B cell (primary cell): Measurements from ENCODE around the gene MFSD6L. TPM values are rescaled to one million over a fixed set of nuclear protein-coding genes. Genes with fewer than 3 reads are reported as not detected.

Source experiments
- ATAC-seq: fragments of 200-7000 bp; cut with Tn5 transposase; one replicate; pipeline ENCODE4 v1.10.0; 2021; ENCODE audit warnings: low read depth, mild to moderate bottlenecking, moderate number of reproducible peaks, moderate library complexity
- CTCF ChIA-PET: fragments of 350-600 bp; sonication (Branson Sonifier 250); formaldehyde crosslinking; loops from one replicate; lab custom pipeline; 2021; ENCODE audit warnings: antibody characterized with exemption, inconsistent platforms; lab: Charles Lee
- POLR2A ChIA-PET: fragments of 350-600 bp; sonication (Branson Sonifier 250); formaldehyde crosslinking; loops from one replicate; lab custom pipeline; 2021; ENCODE audit warnings: antibody characterized with exemption; lab: Charles Lee
- DNase-seq: peaks from one replicate; pipeline ENCODE4 v3.0.0; 2013
- H2AFZ ChIP-seq: 2 replicates; pipeline ENCODE4 v1.6.1; 2012; ENCODE audit warnings: mild to moderate bottlenecking, low read depth, low read length; ENCODE audit not compliant: insufficient read depth, poor library complexity, severe bottlenecking
- H3K27ac ChIP-seq, 2 donors: 1 replicate in 1 of 2; 2 replicates in 1 of 2; pipeline ENCODE4 v1.5.1; 2012 to 2013; ENCODE audit warnings: low read length in 2 of 2, mild to moderate bottlenecking in 2 of 2, moderate library complexity in 1 of 2
- H3K27me3 ChIP-seq, 4 experiments: fragments of 200-600 bp in 1 of 4; sonication (generic) in 1 of 4; replicated peaks in 1 of 4; 1 replicate in 2 of 4; 2 replicates in 2 of 4; pipeline versions ENCODE4 v1.6.1 to v1.7.0; 2013 to 2016; ENCODE audit warnings: low read length in 3 of 4, mild to moderate bottlenecking in 2 of 4, mixed read lengths in 1 of 4, moderate library complexity in 1 of 4; ENCODE audit not compliant: insufficient read depth in 4 of 4, control insufficient read depth in 3 of 4; ENCODE audit errors: control extremely low read depth in 1 of 4
- H3K36me3 ChIP-seq, 2 experiments: replicated peaks in 1 of 2; 1 replicate in 1 of 2; 2 replicates in 1 of 2; pipeline versions ENCODE4 v1.6.1 to v1.7.1; 2013; ENCODE audit warnings: low read length in 1 of 2; ENCODE audit not compliant: insufficient read depth in 2 of 2, control insufficient read depth in 1 of 2; ENCODE audit errors: control extremely low read depth in 1 of 2, extremely low read depth in 1 of 2
- H3K4me1 ChIP-seq, 2 donors: fragments of 200-600 bp in 1 of 2; sonication (generic) in 1 of 2; 1 replicate in 1 of 2; 2 replicates in 1 of 2; pipeline versions ENCODE4 v1.5.1 to v1.6.1; 2013 to 2017; ENCODE audit warnings: low read length in 2 of 2; ENCODE audit not compliant: control insufficient read depth in 2 of 2, insufficient read depth in 2 of 2
- H3K4me2 ChIP-seq: replicated peaks from 2 replicates; pipeline ENCODE3; 2012; ENCODE audit warnings: mild to moderate bottlenecking, low read depth, low read length; ENCODE audit not compliant: poor library complexity, severe bottlenecking
- H3K4me3 ChIP-seq, 5 experiments: fragments of 200-600 bp in 1 of 5; sonication (generic) in 1 of 5; 1 replicate in 3 of 5; 2 replicates in 2 of 5; pipeline versions ENCODE4 v1.5.1 to v1.7.0; 2011 to 2016; ENCODE audit warnings: low read length in 4 of 5, mild to moderate bottlenecking in 4 of 5, low read depth in 2 of 5, control low read depth in 1 of 5, moderate library complexity in 1 of 5; ENCODE audit not compliant: insufficient read depth in 1 of 5; ENCODE audit errors: control extremely low read depth in 1 of 5, extremely low read depth in 1 of 5
- H3K79me2 ChIP-seq: fragments of 200-600 bp; sonication (generic); one replicate; pipeline ENCODE4 v1.6.0; 2016; ENCODE audit warnings: low read length; ENCODE audit not compliant: control insufficient read depth, insufficient read depth
- H3K9ac ChIP-seq: fragments of 200-600 bp; sonication (generic); 2 replicates; pipeline ENCODE4 v1.6.1; 2017; ENCODE audit warnings: mild to moderate bottlenecking, low read length, moderate library complexity
- H3K9me3 ChIP-seq, 3 donors: one replicate each; pipeline versions ENCODE4 v1.6.1 to v1.7.1; 2013; ENCODE audit warnings: low read length in 2 of 3; ENCODE audit not compliant: control insufficient read depth in 2 of 3, insufficient read depth in 1 of 3; ENCODE audit errors: control extremely low read depth in 1 of 3
- H4K20me1 ChIP-seq: 2 replicates; pipeline ENCODE4 v1.6.0; 2012; ENCODE audit warnings: mild to moderate bottlenecking, low read length; ENCODE audit not compliant: insufficient read depth, control insufficient read depth, poor library complexity, severe bottlenecking
- H3K27ac Mint-ChIP-seq: one replicate; pipeline ENCODE4 v1.8.0; 2021; ENCODE audit warnings: mixed read lengths
- H3K27me3 Mint-ChIP-seq: one replicate; pipeline ENCODE4 v1.8.0; 2021; ENCODE audit warnings: mixed read lengths
- H3K4me1 Mint-ChIP-seq: one replicate; pipeline ENCODE4 v1.8.0; 2021; ENCODE audit warnings: mixed read lengths
- H3K4me3 Mint-ChIP-seq: one replicate; pipeline ENCODE4 v1.8.0; 2021; ENCODE audit warnings: mixed read lengths
- H3K9me3 Mint-ChIP-seq: one replicate; pipeline ENCODE4 v1.8.0; 2022; ENCODE audit warnings: mixed read lengths; ENCODE audit not compliant: insufficient read depth
- CTCF ChIP-seq: fragments of 200-600 bp; IDR thresholded peaks from one replicate; pipeline ENCODE4 v1.8.0; 2022; ENCODE audit warnings: antibody characterized with exemption, mild to moderate bottlenecking
- EZH2 ChIP-seq: IDR thresholded peaks from 2 replicates; pipeline ENCODE4 v1.6.1; 2012; ENCODE audit warnings: borderline replicate concordance, low read depth, mild to moderate bottlenecking, moderate library complexity, low read length; ENCODE audit not compliant: insufficient read depth, poor library complexity, severe bottlenecking
- WGBS: methylation state at CpG from one replicate; pipeline ENCODE4 v1.1.5; 2013; ENCODE audit warnings: missing lambda C conversion rate; ENCODE audit not compliant: insufficient coverage; 5-methylcytosine and 5-hydroxymethylcytosine counted together
- intact Hi-C: fragments of 100-400 bp; cut with micrococcal nuclease; formaldehyde crosslinking; loops from one replicate; pipeline ENCODE4 v1.10.0; 2022
- polyA plus RNA-seq: library from polyadenylated mRNA; depleted of rRNA; stranded (reverse); fragments of >200 nt; gene quantifications from 2 replicates; pipeline ENCODE4 v1.2.3, GENCODE V29; 2012
- total RNA-seq, 2 donors: library from RNA; stranded (reverse); fragments of 120-200 nt in 1 of 2; gene quantifications; 1 replicate in 1 of 2; 2 replicates in 1 of 2; pipeline versions ENCODE4 v1.2.3 to v1.2.4, GENCODE V29; 2013 to 2022

The MFSD6L gene
- total and polyA plus RNA-seq, 2 donors (not counting 1 experiment from before 2014, with no cell fraction given) = 0.24 to 0.37 TPM

DNA sequence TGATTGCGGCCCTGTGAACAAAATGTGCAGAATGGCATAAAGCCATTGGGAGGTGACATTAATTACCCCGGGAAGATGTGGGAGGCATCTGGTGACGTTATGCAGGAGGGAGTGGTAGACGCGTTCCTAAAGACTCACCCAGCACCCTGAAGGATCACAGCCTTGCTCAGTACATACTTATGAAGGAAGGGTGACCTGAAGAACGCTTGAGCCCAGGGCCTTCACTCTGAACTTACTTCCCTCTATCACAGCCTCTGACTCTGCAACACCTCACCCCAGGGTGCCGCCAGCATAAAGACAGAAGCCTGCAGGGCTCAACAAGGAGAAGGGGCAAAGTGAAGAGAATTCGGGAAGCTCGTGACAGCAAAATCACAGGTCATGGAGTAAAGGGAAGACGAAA is 9.4 kb downstream of the MFSD6L start:
- H3K4me1 Mint-ChIP-seq = peaks cover 10% of the 10 kb centered on the region
- Histone ChIP-seq H3K4me3 (no peak overlapping the region), H2AFZ (no peak overlapping the region), H3K27ac (no peak overlapping the region), H3K4me1 (peaks cover 6 to 8% of the 10 kb centered on the region in 2 donors), H3K36me3 (no peaks in the 10 kb centered on the region), H3K79me2 (no peaks in the 10 kb centered on the region), H3K4me2 (no peak overlapping the region), H4K20me1 (no peaks in the 10 kb centered on the region), H3K9me3 (peaks cover 0 to 7% (median 1%) of the 10 kb centered on the region in 3 donors), H3K9ac (no peak overlapping the region), H3K27me3 (peaks cover 0 to 6% (median 0%) of the 10 kb centered on the region in 4 experiments)
- WGBS = 77% methylated on average over 6 of the region's 10 CpGs
- no peak overlapping the region for H3K4me3 Mint-ChIP-seq
- peaks cover 1% of the 10 kb centered on the region for H3K9me3 Mint-ChIP-seq
- intact Hi-C loops = no loop called here
- DNase-seq (no peak), ATAC-seq (no peak)
- TF ChIP-seq CTCF = no peak
- no peak for TF ChIP-seq EZH2
- POLR2A ChIA-PET = no interaction called here
- peaks cover 6% of the 10 kb centered on the region for H3K27me3 Mint-ChIP-seq
- no peak overlapping the region for H3K27ac Mint-ChIP-seq
- CTCF ChIA-PET = interaction anchor here (1.3 kb wide), 1 partner anchor 380 kb away, joined by 6 read pairs; no protein-coding TSS in a partner anchor

DNA sequence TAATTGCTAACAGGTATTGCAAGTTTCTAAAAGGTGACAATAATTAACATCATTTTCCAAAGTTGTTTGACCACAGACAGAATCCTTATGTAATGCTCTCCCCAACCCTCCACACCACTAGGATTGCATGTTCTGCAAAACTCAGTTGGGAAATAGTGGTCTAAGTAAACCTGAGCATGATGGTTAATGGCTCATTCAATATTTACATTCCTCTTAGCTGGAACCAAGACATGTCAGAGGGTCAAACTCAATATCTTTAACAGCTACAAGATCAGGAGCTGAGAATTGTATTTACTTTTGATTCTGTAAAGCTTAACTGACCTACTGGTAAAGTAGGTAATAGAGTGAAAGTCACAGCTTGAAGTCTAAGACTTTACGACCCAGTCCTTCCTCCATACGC is 10.2 kb downstream of the MFSD6L start:
- intact Hi-C loops = no loop called here
- POLR2A ChIA-PET = no interaction called here
- Histone ChIP-seq H3K9me3 (peaks cover 0 to 7% (median 1%) of the 10 kb centered on the region in 3 donors), H3K4me1 (peaks cover 6 to 8% of the 10 kb centered on the region in 2 donors), H3K9ac (no peak overlapping the region), H3K79me2 (no peaks in the 10 kb centered on the region), H2AFZ (no peak overlapping the region), H4K20me1 (no peaks in the 10 kb centered on the region), H3K27me3 (peaks cover 0 to 6% (median 0%) of the 10 kb centered on the region in 4 experiments), H3K27ac (no peak overlapping the region), H3K36me3 (no peaks in the 10 kb centered on the region), H3K4me3 (no peak overlapping the region), H3K4me2 (no peak overlapping the region)
- H3K4me3 Mint-ChIP-seq = no peak overlapping the region
- H3K27ac Mint-ChIP-seq = no peak overlapping the region
- CTCF ChIA-PET = interaction anchor here (0.8 kb wide), 1 partner anchor 11 kb away, joined by 3 read pairs; the partner anchor contains the start of gene MFSD6L
- H3K4me1 Mint-ChIP-seq = peaks cover 8% of the 10 kb centered on the region
- ATAC-seq (no peak), DNase-seq (no peak)
- H3K27me3 Mint-ChIP-seq = peaks cover 6% of the 10 kb centered on the region
- WGBS = 95% methylated on average over 2 of the region's 2 CpGs
- no peak for TF ChIP-seq EZH2
- no peak for TF ChIP-seq CTCF
- peaks cover 1% of the 10 kb centered on the region for H3K9me3 Mint-ChIP-seq
